Measurements from ENCODE around the gene UBE2E1. TPM values are rescaled to one million over a fixed set of nuclear protein-coding genes. Genes with fewer than 3 reads are reported as not detected.

The UBE2E1 gene
- total and polyA plus RNA-seq, 4 donors, result 6.6 to 31.8 (median 25.4) TPM

GRCh38 chr3:23811919-23812318 is 6.2 kb downstream of the UBE2E1 start:
- Histone ChIP-seq H3K9me3 (ENCODE audit: control insufficient read depth in 4 of 4, low read length in 3 of 4) (no peaks in the 10 kb centered on the region), H3K4me1 (ENCODE audit: control insufficient read depth in 4 of 4, insufficient read depth in 4 of 4, low read length in 3 of 4) (peaks cover 7 to 20% (median 14%) of the 10 kb centered on the region in 4 donors), H3K36me3 (ENCODE audit: control insufficient read depth in 4 of 4, insufficient read depth in 3 of 4, low read depth in 1 of 4, low read length in 3 of 4) (peaks cover 0 to 4% (median 2%) of the 10 kb centered on the region in 4 donors), H3K27me3 (ENCODE audit: control insufficient read depth in 4 of 4, insufficient read depth in 4 of 4, low read length in 3 of 4) (no peaks in the 10 kb centered on the region), H3K9ac (ENCODE audit: low read depth in 1 of 2, low read length in 2 of 2) (no peak overlapping the region), H3K27ac (ENCODE audit: low read depth in 1 of 2, low read length in 2 of 2) (no peak overlapping the region), H3K4me3 (ENCODE audit: low read depth in 1 of 3, low read length in 3 of 3) (no peak overlapping the region)
- DNase-seq (ENCODE audit: low spot score), result no peak
- TF ChIP-seq FOXA2 (IDR thresholded peaks at IDR 0.05), result no peak
- TF ChIP-seq, protein P1, sequence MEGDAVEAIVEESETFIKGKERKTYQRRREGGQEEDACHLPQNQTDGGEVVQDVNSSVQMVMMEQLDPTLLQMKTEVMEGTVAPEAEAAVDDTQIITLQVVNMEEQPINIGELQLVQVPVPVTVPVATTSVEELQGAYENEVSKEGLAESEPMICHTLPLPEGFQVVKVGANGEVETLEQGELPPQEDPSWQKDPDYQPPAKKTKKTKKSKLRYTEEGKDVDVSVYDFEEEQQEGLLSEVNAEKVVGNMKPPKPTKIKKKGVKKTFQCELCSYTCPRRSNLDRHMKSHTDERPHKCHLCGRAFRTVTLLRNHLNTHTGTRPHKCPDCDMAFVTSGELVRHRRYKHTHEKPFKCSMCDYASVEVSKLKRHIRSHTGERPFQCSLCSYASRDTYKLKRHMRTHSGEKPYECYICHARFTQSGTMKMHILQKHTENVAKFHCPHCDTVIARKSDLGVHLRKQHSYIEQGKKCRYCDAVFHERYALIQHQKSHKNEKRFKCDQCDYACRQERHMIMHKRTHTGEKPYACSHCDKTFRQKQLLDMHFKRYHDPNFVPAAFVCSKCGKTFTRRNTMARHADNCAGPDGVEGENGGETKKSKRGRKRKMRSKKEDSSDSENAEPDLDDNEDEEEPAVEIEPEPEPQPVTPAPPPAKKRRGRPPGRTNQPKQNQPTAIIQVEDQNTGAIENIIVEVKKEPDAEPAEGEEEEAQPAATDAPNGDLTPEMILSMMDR (IDR thresholded peaks at IDR 0.05; ENCODE audit: low read depth, low read length, missing input control), result no peak
- TF ChIP-seq SP1 (IDR thresholded peaks at IDR 0.05), result no peak
- no peak for TF ChIP-seq ZBTB33 (IDR thresholded peaks at IDR 0.05)
- no peak for TF ChIP-seq NR2F2 (IDR thresholded peaks at IDR 0.05)
- TF ChIP-seq JUND (IDR thresholded peaks at IDR 0.05), result no peak
- TF ChIP-seq HNF4G (IDR thresholded peaks at IDR 0.05), result no peak
- TF ChIP-seq REST (IDR thresholded peaks at IDR 0.05), result no peak
- no peak for TF ChIP-seq YY1 (IDR thresholded peaks at IDR 0.05)

DNA sequence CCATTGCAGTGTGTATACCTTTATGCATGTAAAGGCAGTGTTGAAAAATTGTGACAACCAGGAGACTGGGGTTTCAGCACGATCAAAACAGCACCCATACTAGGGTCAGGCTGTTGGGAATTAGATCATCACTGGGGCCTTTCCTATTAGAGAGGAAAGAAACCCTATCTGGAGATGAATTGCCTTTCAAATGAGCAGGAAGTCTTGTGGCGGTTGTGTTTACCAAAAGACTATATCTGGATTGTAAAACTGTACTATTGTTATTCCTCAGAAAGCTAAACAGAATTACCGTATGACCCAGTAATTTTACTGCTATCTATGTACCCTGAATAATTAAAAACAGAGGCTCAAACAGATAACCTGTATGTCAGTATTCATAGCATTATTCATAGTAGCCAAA is 10.1 kb downstream of the UBE2E1 start:
- no peak for DNase-seq (ENCODE audit: low spot score)

More for the DNA sequence above, 10.1 kb downstream of the UBE2E1 start:
- TF ChIP-seq RAD21 (IDR thresholded peaks at IDR 0.05) (no peak), HNF4G (IDR thresholded peaks at IDR 0.05) (no peak), FOXA2 (IDR thresholded peaks at IDR 0.05) (no peak), YY1 (IDR thresholded peaks at IDR 0.05) (no peak), JUND (IDR thresholded peaks at IDR 0.05) (no peak)
- TF ChIP-seq, protein P2, sequence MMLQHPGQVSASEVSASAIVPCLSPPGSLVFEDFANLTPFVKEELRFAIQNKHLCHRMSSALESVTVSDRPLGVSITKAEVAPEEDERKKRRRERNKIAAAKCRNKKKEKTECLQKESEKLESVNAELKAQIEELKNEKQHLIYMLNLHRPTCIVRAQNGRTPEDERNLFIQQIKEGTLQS (IDR thresholded peaks at IDR 0.05), result no peak
- Histone ChIP-seq H3K9me3 (ENCODE audit: control insufficient read depth in 4 of 4, low read length in 3 of 4) (no peaks in the 10 kb centered on the region), H3K4me3 (ENCODE audit: low read depth in 1 of 3, low read length in 3 of 3) (no peak overlapping the region), H3K4me1 (ENCODE audit: control insufficient read depth in 4 of 4, insufficient read depth in 4 of 4, low read length in 3 of 4) (peaks cover 0 to 10% (median 7%) of the 10 kb centered on the region in 4 donors), H3K9ac (ENCODE audit: low read depth in 1 of 2, low read length in 2 of 2) (peak overlapping the region in 1 of 2 donors; percentile 34), H3K27me3 (ENCODE audit: control insufficient read depth in 4 of 4, insufficient read depth in 4 of 4, low read length in 3 of 4) (no peaks in the 10 kb centered on the region), H3K36me3 (ENCODE audit: control insufficient read depth in 4 of 4, insufficient read depth in 3 of 4, low read depth in 1 of 4, low read length in 3 of 4) (peaks cover 0 to 3% (median 0%) of the 10 kb centered on the region in 4 donors), H3K27ac (ENCODE audit: low read depth in 1 of 2, low read length in 2 of 2) (no peak overlapping the region)
- 65% methylated on average over 3 of the region's 3 CpGs for WGBS

Data from liver (tissue), 9 donors.